ENCODE data around the gene FNTB. TPM values are rescaled to one million over a fixed set of nuclear protein-coding genes. Genes with fewer than 3 reads are reported as not detected.
A peak's percentile ranks its signal among the peaks of the same experiment; 100 is the strongest.

Gene FNTB
- total RNA-seq, 1 experiment from 2014 or later, result 20.7 TPM

- no peaks in the 10 kb centered on the region for H3K4me1 Mint-ChIP-seq
- H3K9me3 ChIP-seq (ENCODE audit: control insufficient read depth, low read depth, low read length), result no peaks in the 10 kb centered on the region
- no peak overlapping the region for H3T11ph ChIP-seq (ENCODE audit: low read length)
- H3K18ac ChIP-seq (ENCODE audit: insufficient read length, low read depth, low read length), result no peak overlapping the region
- no CpG with 5 or more reads among the region's 11 CpGs for whole genome bisulfite sequencing (ENCODE audit: extremely low coverage, insufficient read length, low lambda C conversion rate)
- no peaks in the 10 kb centered on the region for H3K27me3 ChIP-seq (ENCODE audit: insufficient read depth, low read length)
- no peak overlapping the region for H2BK20ac ChIP-seq (ENCODE audit: low read depth, low read length, poor library complexity, severe bottlenecking)
- no peak overlapping the region for H3K23ac ChIP-seq (ENCODE audit: insufficient read length, low read depth, low read length)
- H3K9me3 Mint-ChIP-seq, result no peaks in the 10 kb centered on the region
- H4K5ac ChIP-seq (ENCODE audit: insufficient read length, low read depth, low read length), result no peak overlapping the region
- H3K4me2 ChIP-seq (ENCODE audit: insufficient read depth, insufficient read length, low read length), result no peak overlapping the region
- H3K4me3 Mint-ChIP-seq, result no peak overlapping the region
- DNase-seq, result no peak
- no peak overlapping the region for H4K8ac ChIP-seq (replicated peaks; ENCODE audit: insufficient read length, low read depth, low read length)
- no peak overlapping the region for H2AK5ac ChIP-seq (ENCODE audit: insufficient read length, low read length)
- H3K27ac ChIP-seq (ENCODE audit: insufficient read length, low read depth, low read length), result no peak overlapping the region
- TF ChIP-seq CTCF (conservative IDR thresholded peaks at IDR 0.05), result no peak
- no peaks in the 10 kb centered on the region for H4K20me1 ChIP-seq (ENCODE audit: control insufficient read depth, insufficient read depth, insufficient read length)
- no peak overlapping the region for H2BK15ac ChIP-seq (ENCODE audit: low read depth, low read length)
- no peak overlapping the region for H3K14ac ChIP-seq (ENCODE audit: insufficient read depth, low read length)
- no peak overlapping the region for H4K91ac ChIP-seq (ENCODE audit: insufficient read length, low read depth, low read length)
- H3K79me1 ChIP-seq (ENCODE audit: insufficient read depth, low read depth, low read length, poor library complexity, severe bottlenecking), result no peaks in the 10 kb centered on the region
- peak overlapping the region in 1 of 3 experiments; percentile 69; a peak in 1 of 7 replicates for H3K27ac Mint-ChIP-seq
- no peaks in the 10 kb centered on the region for H3K23me2 ChIP-seq (ENCODE audit: insufficient read length, low read depth, low read length, poor library complexity, severe bottlenecking)
- no peak overlapping the region for H3K56ac ChIP-seq (ENCODE audit: insufficient read length, low read depth, low read length)
- peaks cover 3 to 36% (median 26%) of the 10 kb centered on the region in 3 experiments for H3K36me3 Mint-ChIP-seq (ENCODE audit: insufficient read depth in 1 of 3, low read depth in 3 of 3)
- no peaks in the 10 kb centered on the region for H3K27me3 Mint-ChIP-seq (ENCODE audit: low read depth)
- H2BK120ac ChIP-seq (ENCODE audit: low read depth, low read length, poor library complexity, severe bottlenecking), result no peak overlapping the region
- H3K79me2 ChIP-seq (ENCODE audit: insufficient read depth, low read length), result no peaks in the 10 kb centered on the region
- no peak overlapping the region for H2BK12ac ChIP-seq (ENCODE audit: insufficient read length, low read depth, low read length)
- H2AFZ ChIP-seq (ENCODE audit: low read length), result no peak overlapping the region
- H2BK5ac ChIP-seq (ENCODE audit: insufficient read length, low read length), result no peak overlapping the region
- H3K4me1 ChIP-seq (ENCODE audit: insufficient read depth, low read length), result no peaks in the 10 kb centered on the region
- no peak overlapping the region for H3K4ac ChIP-seq (ENCODE audit: low read depth, low read length)
- H3K9ac ChIP-seq (ENCODE audit: extremely low read depth, insufficient read length, low read length), result no peak overlapping the region
These were observed 40.6 kb downstream of the FNTB start for GRCh38 chr14:65027127-65027799.

All from H9 (cell line).